Neural cell (in vitro differentiated cells): ENCODE results near the gene LONRF2.

Source experiments
- SMC3 ChIP-seq: fragments of 450-650 bp; conservative IDR thresholded peaks from 2 replicates; pipeline ENCODE4 v1.6.1; 2014; ENCODE audit warnings: antibody characterized with exemption, mild to moderate bottlenecking, moderate library complexity; ENCODE audit not compliant: poor library complexity
- TF ChIP-seq, protein P1 (sequence below): fragments of 450-650 bp; IDR thresholded peaks from 2 replicates; pipeline ENCODE4 v1.5.1; 2014; ENCODE audit warnings: antibody characterized with exemption, mild to moderate bottlenecking, moderate library complexity; ENCODE audit not compliant: poor library complexity, severe bottlenecking

DNA sequence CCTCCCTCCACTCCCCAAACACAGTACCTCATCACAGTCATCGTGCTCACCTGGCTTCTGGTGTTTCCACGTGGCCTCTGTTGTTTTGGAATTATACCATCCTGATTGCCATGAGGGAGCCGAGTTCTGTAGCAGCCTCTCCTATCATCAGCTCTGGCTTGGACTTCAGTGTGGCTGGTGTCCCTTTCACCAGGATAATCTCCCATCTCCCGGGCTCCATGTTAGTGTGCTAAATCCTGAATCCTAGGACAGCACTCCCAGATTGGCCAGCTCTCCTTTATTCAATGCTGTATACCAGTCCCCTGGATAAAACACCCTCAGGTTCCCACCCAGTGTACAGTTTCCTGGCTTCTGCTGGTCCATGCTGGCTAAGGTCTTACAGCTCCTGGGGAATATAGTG is 53.3 kb downstream of the LONRF2 start:
- TF ChIP-seq, protein P1, sequence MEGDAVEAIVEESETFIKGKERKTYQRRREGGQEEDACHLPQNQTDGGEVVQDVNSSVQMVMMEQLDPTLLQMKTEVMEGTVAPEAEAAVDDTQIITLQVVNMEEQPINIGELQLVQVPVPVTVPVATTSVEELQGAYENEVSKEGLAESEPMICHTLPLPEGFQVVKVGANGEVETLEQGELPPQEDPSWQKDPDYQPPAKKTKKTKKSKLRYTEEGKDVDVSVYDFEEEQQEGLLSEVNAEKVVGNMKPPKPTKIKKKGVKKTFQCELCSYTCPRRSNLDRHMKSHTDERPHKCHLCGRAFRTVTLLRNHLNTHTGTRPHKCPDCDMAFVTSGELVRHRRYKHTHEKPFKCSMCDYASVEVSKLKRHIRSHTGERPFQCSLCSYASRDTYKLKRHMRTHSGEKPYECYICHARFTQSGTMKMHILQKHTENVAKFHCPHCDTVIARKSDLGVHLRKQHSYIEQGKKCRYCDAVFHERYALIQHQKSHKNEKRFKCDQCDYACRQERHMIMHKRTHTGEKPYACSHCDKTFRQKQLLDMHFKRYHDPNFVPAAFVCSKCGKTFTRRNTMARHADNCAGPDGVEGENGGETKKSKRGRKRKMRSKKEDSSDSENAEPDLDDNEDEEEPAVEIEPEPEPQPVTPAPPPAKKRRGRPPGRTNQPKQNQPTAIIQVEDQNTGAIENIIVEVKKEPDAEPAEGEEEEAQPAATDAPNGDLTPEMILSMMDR = no peak
- no peak for TF ChIP-seq SMC3
